Epithelial cell of esophagus (primary cell): ENCODE data around the gene ZNF296.

Source experiments
- DNase-seq: peaks from one replicate; pipeline ENCODE4 v3.0.0; 2010; ENCODE audit warnings: low read depth
- H3K4me3 ChIP-seq: 2 replicates; pipeline ENCODE4 v1.5.1; 2011; ENCODE audit warnings: mild to moderate bottlenecking, low read length, control low read depth
- TF ChIP-seq, protein P1 (sequence below): IDR thresholded peaks from 2 replicates; pipeline ENCODE4 v1.5.1; 2011; ENCODE audit warnings: low read depth, mild to moderate bottlenecking, low read length, control low read depth, inconsistent platforms; ENCODE audit not compliant: insufficient read depth; ENCODE audit errors: missing control alignments

ZNF296 gene

GRCh38 chr19:45076029-45076850, at the start of gene ZNF296:
Gene ZNF296, minus strand, starts transcription at chr19:45076478. Its CDS starts 105 bp downstream, at chr19:45076373.
- DNase-seq = peak; percentile 78
- TF ChIP-seq, protein P1, sequence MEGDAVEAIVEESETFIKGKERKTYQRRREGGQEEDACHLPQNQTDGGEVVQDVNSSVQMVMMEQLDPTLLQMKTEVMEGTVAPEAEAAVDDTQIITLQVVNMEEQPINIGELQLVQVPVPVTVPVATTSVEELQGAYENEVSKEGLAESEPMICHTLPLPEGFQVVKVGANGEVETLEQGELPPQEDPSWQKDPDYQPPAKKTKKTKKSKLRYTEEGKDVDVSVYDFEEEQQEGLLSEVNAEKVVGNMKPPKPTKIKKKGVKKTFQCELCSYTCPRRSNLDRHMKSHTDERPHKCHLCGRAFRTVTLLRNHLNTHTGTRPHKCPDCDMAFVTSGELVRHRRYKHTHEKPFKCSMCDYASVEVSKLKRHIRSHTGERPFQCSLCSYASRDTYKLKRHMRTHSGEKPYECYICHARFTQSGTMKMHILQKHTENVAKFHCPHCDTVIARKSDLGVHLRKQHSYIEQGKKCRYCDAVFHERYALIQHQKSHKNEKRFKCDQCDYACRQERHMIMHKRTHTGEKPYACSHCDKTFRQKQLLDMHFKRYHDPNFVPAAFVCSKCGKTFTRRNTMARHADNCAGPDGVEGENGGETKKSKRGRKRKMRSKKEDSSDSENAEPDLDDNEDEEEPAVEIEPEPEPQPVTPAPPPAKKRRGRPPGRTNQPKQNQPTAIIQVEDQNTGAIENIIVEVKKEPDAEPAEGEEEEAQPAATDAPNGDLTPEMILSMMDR = no peak
- H3K4me3 ChIP-seq = peak within 1 kb of the TSS; percentile 69

DNA sequence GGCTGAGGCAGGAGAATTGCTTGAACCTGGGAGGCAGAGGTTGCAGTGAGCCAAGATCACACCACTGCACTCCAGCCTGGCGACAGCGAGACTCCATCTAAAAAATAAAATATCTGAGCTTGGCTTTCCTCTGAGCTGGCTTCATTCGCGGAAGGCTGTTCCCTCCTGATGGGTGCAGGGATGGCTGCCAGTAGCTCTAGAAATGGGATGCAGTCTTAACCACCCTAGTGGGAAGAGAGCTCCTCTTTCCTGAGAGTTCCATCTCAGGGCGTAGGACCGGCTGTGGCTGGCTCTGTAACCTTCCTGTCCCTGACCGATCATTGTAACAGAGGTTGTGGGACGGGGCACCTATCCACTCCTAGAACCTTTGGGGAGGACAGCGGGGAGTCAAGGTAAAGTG, 49.1 kb upstream of the ZNF296 start:
- no peak for DNase-seq
- H3K4me3 ChIP-seq = no peak overlapping the region
- TF ChIP-seq, protein P1 = no peak

DNA sequence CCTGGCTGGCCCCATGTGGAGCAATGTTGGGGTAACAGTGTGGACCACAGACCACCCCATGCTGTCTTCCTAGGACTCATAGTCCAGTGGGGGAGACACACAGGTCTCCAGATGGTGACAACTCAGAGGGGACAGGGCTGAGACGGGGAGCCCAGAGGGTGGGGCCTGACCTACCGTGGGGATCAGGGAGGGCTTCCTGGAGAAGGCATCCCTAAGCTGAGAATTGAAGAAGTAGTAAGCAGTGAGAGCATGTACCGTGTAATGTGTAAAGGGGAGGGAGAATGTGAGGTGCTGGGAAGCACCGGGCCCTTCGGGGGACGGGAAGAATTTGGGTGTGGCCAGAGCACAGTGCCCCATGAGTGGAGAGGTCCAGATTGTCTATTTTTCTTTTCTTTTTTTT, 47.7 kb upstream of the ZNF296 start:
- TF ChIP-seq, protein P1 = no peak
- no peak overlapping the region for H3K4me3 ChIP-seq
- DNase-seq = no peak

- TF ChIP-seq, protein P1 = no peak
- H3K4me3 ChIP-seq = no peak overlapping the region
- peak; percentile 90 for DNase-seq
These were observed 47.2 kb upstream of the ZNF296 start for GRCh38 chr19:45123440-45123850.

- H3K4me3 ChIP-seq = no peak overlapping the region
- TF ChIP-seq, protein P1 = no peak
- DNase-seq = no peak
These were observed 46.6 kb upstream of the ZNF296 start for GRCh38 chr19:45122832-45123231.

- TF ChIP-seq, protein P1 = no peak
- peak; percentile 29 for DNase-seq
- H3K4me3 ChIP-seq = no peak overlapping the region
These were observed 45.6 kb upstream of the ZNF296 start for GRCh38 chr19:45121827-45122345.
